B cell (primary cell): ENCODE measurements around the gene SMAP2.

ENCODE experiments used
- EZH2 ChIP-seq: IDR thresholded peaks from 2 replicates; pipeline ENCODE4 v1.6.1; 2012; ENCODE audit warnings: borderline replicate concordance, low read depth, mild to moderate bottlenecking, moderate library complexity, low read length; ENCODE audit not compliant: insufficient read depth, poor library complexity, severe bottlenecking
- TF ChIP-seq, protein P1 (sequence below): fragments of 200-600 bp; IDR thresholded peaks from one replicate; pipeline ENCODE4 v1.8.0; 2022; ENCODE audit warnings: antibody characterized with exemption, mild to moderate bottlenecking

DNA sequence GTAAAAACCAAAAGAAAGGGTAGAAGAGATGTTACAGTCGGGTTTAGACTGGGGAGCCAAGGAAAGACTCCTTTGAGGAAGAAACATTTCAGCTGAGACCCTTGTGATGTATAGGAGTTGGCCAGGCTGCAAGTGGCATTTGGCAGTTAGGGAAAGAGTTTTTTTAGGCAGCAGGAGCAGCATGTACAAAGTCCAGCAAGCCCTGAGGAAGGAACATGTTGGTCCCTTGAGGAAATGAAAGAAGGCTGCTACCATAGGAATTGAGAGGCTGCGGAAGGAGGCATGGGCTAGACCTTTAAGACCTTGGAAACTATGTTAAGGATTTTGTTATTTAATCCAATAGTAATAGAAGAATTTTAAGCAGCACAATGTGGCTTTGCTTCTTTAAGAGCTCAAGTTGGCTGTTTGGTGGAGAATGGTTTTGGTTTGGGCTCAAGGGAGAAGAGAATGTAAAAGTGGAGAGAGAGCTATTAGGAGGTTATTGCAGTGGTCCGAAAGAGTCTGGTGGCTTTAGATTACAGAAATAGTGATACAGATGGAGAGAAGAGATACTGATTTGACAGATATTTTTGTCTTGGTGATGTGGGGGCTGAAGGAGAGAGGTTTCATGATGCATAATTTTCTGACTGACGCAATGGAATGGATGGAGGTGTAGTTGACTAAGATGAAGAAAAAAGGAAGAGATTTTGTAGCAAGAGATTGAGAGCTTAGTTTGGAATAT is 26.6 kb downstream of the SMAP2 start:
- TF ChIP-seq, protein P1, sequence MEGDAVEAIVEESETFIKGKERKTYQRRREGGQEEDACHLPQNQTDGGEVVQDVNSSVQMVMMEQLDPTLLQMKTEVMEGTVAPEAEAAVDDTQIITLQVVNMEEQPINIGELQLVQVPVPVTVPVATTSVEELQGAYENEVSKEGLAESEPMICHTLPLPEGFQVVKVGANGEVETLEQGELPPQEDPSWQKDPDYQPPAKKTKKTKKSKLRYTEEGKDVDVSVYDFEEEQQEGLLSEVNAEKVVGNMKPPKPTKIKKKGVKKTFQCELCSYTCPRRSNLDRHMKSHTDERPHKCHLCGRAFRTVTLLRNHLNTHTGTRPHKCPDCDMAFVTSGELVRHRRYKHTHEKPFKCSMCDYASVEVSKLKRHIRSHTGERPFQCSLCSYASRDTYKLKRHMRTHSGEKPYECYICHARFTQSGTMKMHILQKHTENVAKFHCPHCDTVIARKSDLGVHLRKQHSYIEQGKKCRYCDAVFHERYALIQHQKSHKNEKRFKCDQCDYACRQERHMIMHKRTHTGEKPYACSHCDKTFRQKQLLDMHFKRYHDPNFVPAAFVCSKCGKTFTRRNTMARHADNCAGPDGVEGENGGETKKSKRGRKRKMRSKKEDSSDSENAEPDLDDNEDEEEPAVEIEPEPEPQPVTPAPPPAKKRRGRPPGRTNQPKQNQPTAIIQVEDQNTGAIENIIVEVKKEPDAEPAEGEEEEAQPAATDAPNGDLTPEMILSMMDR = no peak
- TF ChIP-seq EZH2 = no peak
